ENCODE results near the gene BCAS1.

DNA sequence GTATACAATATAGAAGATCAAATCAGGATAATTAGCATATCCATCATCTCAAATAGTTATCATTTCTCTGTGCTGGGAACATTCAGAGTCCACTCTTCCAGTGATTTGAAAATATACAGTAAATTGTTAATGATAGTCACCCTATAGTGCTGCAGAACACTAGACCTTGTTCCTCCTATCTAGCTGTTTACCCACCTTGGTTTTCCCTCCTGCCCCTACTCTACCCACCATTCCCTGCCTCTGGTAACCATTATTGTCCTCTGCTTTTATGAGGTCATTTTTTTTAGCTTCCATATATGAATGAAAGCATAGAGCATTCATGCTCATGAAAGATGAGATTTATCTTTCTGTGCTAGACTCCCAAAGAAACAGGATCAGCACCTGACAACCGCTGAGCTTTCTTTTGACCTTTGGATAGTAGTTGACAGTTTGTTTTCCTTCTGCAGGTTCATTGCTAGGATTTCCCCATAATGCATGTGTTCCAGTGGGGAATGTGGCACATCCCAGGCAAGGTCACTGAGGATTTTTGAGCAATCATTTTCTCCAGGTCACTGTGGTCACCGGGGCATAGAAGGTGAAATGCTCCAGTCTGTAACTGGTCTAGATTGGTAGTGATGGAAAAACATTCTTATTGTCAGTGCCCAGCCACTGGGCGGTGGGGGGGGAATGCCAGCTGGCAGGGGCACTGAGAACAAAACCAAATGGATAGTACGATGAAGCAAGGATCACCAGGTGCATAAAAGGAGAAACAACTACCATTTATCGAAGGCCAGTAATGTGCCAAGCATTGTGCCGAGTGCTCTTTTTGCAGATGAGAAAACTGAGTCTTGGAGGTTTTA is 33.6 kb upstream of the BCAS1 start:
- TF ChIP-seq GATA3 (IDR thresholded peaks at IDR 0.05; ENCODE audit: low read depth, low read length), result no peak
- no peak for TF ChIP-seq GATA2 (IDR thresholded peaks at IDR 0.05; ENCODE audit: low read depth, low read length)

All from SH-SY5Y (cell line).